Middle frontal gyrus (tissue), 1 donor: ENCODE measurements around the gene NXF2.
"Not testable (repeated sequence)": the region's sequence is repeated elsewhere in the genome, so short reads cannot be mapped to it uniquely, and the experiment has no call there.

Source experiments
- DNase-seq: peaks from one replicate; pipeline ENCODE4 v3.0.0-alpha.2; 2015; ENCODE audit warnings: low spot score; ENCODE audit errors: extremely low spot score

Gene NXF2, protein sequence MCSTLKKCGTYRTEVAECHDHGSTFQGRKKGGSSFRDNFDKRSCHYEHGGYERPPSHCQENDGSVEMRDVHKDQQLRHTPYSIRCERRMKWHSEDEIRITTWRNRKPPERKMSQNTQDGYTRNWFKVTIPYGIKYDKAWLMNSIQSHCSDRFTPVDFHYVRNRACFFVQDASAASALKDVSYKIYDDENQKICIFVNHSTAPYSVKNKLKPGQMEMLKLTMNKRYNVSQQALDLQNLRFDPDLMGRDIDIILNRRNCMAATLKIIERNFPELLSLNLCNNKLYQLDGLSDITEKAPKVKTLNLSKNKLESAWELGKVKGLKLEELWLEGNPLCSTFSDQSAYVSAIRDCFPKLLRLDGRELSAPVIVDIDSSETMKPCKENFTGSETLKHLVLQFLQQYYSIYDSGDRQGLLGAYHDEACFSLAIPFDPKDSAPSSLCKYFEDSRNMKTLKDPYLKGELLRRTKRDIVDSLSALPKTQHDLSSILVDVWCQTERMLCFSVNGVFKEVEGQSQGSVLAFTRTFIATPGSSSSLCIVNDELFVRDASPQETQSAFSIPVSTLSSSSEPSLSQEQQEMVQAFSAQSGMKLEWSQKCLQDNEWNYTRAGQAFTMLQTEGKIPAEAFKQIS

DNA sequence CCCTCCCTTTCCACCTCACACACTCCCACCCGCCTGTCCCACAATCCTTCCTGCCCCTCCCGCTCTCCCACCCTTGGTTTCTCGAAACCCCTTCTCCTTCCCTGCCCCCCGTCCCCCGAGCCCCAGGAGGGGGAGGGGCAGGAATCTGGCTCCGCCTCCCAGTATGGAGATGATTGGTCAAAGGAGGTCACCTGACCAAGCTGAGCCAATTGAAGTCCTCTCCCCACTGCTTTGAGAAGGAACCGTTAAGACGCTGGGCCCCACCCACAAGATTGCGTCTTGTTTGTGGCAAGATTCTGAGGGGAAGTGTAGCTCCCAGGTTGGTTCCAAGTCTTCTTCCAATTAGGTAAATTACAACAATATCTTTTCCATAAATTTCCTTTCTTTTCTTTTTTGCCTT lies at the start of gene NXF2:
Gene NXF2, plus strand, starts transcription at position 275 of the 400 bp plus-strand sequence. CDS start 59,912 bp downstream, outside the sequence.
- DNase-seq = not testable (repeated sequence)

DNA sequence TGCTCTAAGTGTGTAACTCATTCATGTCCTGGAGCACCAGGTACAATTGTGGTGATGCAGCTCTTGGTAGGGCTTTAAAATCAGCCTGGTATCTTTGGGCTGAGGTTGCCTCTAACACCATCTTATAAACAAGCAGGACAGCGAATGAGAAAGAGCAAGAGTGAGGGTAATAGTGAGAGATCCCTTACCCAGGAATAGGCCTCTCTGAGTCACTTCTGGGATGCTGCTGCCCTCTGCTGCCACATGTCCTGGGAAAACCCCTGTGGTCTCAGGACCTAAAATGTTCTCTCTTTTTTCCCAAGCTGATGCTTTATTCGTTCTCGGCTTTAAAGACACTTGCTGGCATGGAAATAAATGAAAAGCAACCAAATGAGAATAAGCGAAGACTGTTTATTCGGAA lies 39.0 kb upstream of the NXF2 start:
- DNase-seq = not testable (repeated sequence)

DNA sequence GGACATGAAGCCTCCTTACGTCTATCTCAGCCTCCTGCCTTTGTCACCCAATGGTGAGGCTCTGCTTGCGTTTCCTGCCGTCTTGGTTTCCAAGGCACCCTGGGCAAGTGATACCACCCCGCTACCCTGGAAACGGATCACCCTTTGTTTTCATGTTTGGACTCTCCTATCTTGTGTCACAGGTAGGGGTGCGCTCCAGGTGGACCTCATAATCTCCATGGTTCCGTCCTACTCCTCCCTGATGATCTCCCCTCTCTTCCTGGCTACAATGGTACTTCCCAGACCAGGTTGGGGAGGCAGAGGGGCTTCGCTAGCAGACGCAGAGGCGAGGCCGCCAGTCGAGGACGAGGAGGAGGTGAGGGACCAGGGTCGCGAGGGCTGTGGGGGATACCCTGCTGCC lies 32.0 kb upstream of the NXF2 start, which contains the start of gene TCP11X1:
Gene TCP11X1, plus strand, starts transcription at position 316 of the 400 bp plus-strand sequence.
- DNase-seq = not testable (repeated sequence)

DNA sequence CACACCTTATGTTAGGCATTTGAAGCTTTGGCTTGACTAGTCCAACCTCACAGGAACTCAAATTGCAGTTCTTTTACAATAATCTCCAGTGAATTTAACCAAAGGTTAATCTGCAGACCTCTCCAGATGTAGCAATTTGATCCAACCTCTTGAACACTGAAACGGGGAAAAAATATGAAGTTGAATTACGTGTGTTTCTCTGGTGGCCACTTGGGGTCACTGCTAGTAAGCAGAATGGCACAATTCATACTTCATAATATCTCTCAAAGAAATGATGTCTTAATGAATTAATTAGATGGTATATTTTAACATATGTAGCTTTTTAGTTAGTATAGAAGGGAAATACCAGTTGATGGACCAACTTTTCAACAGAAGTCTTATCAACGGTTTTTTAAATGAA lies 30.5 kb upstream of the NXF2 start:
- not testable (repeated sequence) for DNase-seq

DNA sequence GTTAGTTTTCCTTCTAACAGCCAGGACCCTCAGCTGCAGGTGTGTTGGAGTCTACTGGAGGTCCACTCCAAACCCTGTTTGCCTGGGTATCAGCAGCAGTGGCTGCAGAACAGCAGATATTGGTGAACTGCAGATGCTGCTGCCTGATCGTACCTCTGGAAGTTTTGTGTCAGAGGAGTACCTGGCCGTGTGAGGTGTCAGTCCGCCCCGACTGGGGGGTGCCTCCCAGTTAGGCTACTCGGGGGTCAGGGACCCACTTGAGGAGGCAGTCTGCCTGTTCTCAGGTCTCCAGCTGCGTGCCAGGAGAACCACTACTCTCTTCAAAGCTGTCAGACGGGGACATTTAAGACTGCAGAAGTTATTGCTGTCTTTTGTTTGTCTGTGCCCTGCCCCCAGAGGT lies 11.3 kb upstream of the NXF2 start:
- DNase-seq = not testable (repeated sequence)

DNA sequence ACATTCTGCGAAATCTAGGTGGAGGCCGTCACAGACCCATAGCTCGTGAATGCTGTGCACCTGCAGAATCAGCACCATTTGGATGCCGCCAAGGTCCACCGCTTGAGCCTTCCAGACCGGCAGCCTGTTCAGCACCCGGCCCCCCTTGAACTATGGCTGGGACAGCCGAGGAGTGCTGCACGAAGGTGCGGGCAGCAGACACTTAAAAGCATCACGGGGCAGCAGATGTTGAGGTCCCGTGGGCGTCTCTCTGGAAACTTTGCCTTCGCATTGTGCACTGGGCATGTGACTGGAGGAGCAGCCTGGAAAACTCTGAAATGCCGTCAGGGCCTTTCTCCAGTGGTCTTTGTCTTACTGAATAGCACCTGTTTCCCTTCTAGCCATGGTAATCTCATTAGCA lies 6.7 kb upstream of the NXF2 start:
- DNase-seq = not testable (repeated sequence)

DNA sequence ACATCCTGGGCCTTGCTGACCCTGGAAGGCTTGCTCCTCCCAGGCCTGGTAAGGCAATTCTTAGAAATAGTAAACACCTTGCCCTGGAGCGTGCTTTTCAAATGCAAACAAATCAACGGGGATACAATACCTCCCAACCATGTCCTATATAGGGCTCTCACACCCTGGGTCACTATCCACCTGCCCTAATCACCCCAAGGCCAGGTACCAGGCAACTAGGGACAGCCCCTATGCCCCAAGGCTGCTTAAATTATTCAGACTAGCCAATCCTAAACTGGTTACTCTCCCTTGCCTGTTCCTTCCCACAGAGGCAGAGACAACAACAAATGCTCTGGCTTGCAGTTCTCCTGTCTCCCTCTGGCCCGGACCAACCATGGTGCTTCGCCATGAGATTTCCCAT lies 25.3 kb downstream of the NXF2 start:
- DNase-seq = not testable (repeated sequence)

DNA sequence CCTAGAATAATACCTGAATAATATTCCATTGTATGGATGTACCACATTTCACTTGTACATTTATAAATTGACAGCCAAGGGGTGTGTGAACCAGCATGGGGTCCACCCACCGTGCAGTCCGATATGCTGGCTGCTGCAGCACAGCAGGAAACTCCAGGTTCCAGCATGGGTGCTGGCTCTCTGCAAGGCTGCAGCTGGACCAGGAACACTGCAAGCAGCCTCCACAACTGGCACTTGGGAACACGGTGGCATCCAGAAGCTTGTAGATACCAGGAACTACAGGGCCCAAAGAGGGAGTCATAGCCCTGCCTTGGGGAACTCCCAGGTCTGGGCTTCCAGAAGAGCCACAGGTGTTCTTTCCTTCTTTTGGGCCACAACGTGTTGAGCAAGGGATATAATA lies 91.2 kb downstream of the NXF2 start:
- DNase-seq = no peak

DNA sequence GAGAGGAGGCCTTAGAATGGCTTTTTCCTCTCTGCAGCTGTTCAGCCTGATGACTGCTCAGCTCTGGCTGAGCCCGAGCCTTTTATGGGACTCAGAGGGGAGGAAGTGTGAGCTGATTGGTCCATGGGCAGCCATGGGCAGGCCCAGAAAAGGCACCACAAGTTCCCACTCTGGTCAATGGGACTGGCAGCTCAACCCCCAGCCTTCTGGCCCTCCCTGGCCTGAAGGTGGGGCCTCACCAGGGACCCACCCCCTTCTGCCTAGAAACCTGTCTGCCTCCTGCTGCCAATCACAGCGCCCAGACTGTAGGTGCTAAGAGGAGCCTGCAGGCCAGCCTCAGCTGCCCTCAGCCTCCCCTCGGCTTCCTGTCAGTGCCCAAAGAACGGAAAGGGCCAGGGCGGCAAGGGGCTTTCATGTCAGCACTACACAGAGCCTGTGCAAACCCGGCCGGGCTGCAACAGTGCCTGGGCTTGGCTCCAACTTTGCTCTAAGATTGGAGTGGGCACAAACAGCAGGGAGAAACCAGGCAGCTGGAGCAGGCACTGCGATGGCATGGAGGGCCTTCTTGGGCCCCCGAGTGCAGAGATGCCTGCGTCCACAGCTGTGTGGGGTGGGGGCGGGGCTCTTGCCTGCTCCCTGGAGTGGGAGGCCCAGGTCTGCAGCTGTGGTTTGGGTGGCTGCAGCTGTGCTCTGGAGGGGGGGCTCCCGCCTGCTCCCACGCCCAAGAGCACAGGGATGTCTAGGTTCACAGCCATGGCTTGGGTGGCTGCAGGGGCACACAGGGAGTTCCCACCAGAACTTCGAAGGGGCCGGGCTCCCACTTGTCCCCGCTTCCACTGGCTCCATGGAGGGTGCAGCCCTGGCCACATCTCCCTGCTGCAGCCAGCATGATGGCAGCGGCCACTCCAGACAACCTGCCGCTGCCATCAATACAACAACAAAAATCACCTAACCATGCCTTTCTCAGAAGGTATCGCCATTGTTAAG lies 92.6 kb downstream of the NXF2 start:
- no peak for DNase-seq

DNA sequence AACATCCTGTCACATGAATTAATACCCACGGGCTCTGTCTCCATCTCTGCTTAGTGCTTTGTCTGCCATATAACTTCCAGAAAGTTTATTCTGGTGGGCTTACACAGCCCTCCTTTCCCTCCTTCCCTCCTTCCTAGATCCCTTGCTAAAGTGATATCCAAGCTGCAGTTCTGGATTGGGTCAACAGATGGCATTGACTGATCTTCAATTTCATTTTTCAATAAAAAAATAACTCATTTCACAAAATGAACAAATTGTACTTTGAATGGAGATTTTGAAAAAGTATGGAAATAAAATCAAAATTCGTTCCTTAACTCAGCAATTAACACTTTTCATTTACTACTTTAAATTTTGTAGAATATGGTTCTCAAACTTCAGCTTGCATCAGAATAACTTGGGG lies 94.9 kb downstream of the NXF2 start:
- DNase-seq = no peak

DNA sequence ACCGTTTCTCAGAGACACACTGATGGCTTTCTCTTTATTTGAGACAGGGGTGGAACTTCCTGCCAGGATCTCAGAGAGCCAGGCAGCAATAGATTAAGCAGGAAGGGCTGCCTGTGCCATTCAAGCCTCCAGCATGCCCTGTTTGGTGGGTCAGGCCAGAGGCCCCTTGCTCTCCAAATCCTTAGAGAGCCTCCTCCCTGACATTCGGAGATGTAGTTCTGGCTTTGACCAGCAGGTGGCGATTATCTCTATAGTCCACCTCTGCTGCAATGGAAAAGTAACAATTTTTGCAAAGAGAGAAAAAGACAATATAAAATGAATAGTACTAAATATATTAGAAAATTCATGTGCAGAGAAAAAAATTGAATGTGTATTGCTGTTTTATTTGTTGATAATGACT lies 98.9 kb downstream of the NXF2 start:
- DNase-seq = peak; percentile 15
